ENCODE measurements around the gene COL27A1.

Gene COL27A1

DNA sequence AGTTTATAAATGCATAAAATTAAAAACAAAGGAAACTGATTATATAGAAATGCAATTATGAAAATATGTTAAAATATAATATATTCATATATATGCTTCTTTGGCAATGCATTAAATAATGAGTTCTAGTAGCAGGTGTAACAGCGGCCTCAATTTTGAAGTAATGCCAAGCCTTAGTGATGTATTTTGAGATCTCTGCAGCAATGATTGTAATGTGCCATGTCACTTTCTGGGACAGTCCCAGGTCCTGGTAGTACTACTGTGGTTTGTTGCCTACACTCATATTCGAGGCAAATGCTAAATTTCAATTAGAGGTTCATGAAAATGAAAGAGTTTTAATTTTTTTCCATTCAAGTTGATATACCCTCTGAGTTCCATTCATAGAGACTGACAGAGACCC, 91.7 kb downstream of the COL27A1 start:
- DNase-seq (ENCODE audit: low read depth in 2 of 2), result no peak

GRCh38 chr9:114247491-114247890, 92.2 kb downstream of the COL27A1 start:
- no peak for DNase-seq (ENCODE audit: low read depth in 2 of 2)

DNA sequence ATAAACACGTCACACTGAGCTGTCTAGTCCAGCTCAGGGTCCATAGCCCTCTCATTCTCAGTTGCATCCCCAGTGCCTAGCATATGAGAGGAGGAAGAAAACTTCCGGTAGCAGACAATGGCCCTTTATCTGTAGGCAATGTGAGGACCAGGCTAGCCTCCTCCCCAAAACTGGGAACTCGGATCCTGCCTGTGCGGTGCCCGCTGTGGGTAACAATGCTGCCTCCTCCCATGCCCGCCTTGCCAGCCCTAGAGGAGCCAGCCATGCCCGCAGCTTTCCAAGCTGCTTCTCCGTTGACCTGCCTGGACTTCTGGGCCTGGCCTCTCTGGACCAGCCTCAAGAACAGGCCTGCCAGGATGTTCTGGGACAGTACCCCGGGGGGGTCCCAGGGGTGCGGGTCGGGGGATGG, 93.0 kb downstream of the COL27A1 start:
- no peak for DNase-seq (ENCODE audit: low read depth in 2 of 2)

DNA sequence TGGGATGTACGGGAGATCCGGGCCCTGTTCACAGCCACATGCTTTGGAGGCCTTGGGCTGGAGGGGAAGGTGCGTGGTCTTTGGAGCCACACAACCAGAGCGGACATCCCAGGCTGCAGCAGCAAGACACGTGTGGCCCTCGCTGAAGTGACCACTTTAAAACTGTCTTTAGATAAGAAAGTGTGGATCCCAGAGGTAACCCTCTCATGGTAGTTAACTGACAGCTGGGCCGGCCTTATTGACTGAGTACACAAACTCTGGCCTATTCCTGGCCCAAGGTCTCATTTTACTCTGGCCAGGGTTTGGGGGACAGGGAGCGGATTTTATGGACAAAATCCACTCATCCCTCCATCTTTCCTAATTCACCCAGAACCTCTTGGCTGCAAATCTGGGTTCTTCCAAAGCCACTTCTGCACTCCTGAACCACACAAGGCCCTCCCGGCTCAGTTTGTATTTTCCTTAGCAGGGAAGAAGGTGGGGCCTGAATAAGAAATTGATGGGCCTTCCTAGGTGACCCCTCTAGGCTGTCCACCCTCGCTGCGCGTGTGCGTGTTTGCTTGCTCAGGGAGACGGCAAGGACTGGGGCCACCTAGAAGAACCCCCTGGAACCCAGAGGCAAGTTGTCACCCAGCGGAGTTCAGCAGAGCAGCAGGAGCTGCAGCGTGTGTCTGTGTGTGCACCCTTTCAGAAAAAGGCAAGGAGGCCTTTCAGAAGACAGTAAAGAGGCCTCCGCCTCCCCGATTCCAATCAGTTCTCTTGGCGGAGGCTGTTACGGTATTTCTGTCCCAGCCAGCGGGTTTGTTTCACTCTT, 94.3 kb downstream of the COL27A1 start:
- DNase-seq (ENCODE audit: low read depth in 2 of 2), result no peak

DNA sequence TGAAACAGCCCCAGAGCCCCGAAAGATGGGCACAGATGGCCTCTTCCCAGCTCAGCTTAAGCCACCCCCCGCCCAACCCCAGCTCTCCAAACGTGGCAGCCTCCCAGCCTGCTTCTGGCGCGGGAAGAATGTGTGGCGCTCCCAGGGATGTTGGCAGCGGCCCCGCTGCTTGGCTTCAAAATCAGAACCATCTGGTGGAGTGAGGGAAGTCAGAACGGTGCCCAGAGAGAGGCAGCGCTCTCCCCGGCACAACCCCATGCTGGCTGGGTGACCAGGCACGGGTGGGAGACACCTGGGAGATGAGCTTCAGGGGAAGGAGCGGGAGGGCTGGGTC, 94.9 kb downstream of the COL27A1 start:
- DNase-seq (ENCODE audit: low read depth in 2 of 2), result no peak

DNA sequence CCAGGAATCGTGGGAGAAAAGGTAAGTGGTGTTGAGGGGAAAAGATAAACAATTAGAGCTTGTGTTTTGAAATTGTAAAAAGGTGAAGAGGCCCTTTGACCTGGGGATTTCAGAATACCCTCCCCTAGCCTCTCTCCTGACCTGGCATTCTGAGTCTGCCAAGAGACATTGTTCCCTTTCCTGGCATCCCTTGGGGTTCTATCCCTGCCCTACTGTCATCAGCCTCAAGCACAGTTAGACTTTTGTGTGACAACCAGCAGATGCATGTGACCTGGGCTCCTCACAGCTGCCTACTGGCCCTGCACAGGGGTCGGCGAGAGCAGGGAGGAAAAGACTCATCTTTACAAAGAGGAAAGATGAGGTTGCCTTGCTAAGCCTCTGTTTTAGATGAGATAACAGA, 95.3 kb downstream of the COL27A1 start:
- no peak for DNase-seq (ENCODE audit: low read depth in 2 of 2)

GRCh38 chr9:114252394-114252793, 97.1 kb downstream of the COL27A1 start:
- DNase-seq (ENCODE audit: low read depth in 2 of 2), result no peak

GRCh38 chr9:114256827-114257328, 101.5 kb downstream of the COL27A1 start:
- DNase-seq (ENCODE audit: low read depth in 2 of 2), result no peak

- no peak for DNase-seq (ENCODE audit: low read depth in 2 of 2)
Measured at GRCh38 chr9:114258218-114258617, 102.9 kb downstream of the COL27A1 start.

DNA sequence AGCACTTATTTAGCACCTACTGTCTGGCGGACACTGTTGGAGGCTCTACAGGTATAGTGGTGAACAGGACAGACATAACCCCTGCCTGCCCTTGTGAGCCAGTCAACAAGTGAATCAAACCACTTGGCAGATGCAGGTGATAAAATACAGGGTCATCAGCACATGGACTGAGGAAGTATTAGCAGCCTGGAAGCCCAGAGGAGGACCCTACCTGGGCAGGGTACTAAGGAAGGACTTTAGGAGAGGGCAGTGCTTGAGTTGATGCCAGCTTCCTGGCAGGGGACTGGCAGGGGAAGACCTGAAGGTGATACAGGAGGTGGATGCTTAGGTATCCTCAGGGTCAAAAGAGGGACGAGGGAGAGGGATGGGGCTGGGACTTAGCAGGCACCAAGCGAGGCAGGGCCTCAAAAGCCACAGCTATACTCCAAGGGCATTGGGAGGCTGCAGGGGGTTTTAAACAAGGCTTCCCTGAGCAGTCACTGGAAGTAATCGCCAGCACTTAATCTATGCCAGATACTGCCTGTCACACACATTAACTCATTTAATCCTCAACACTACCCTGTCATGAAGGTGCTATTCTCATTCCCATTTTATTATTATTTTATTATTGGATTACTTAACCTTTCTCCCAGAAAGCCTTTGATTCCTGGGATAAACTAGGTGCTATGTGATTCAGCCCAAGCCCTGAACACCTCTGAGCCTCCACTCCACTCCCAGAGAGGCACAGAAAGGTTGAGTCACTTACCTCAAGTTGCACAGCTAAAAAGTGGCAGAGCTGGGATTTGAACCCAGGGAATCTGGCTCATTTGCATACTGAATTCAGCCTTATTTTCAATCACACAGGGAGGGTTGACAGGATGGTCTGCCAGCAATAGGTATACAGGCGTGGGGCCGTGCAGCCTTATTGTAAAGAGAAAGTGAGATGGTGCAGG, 103.8 kb downstream of the COL27A1 start:
- no peak for DNase-seq (ENCODE audit: low read depth in 2 of 2)

DNA sequence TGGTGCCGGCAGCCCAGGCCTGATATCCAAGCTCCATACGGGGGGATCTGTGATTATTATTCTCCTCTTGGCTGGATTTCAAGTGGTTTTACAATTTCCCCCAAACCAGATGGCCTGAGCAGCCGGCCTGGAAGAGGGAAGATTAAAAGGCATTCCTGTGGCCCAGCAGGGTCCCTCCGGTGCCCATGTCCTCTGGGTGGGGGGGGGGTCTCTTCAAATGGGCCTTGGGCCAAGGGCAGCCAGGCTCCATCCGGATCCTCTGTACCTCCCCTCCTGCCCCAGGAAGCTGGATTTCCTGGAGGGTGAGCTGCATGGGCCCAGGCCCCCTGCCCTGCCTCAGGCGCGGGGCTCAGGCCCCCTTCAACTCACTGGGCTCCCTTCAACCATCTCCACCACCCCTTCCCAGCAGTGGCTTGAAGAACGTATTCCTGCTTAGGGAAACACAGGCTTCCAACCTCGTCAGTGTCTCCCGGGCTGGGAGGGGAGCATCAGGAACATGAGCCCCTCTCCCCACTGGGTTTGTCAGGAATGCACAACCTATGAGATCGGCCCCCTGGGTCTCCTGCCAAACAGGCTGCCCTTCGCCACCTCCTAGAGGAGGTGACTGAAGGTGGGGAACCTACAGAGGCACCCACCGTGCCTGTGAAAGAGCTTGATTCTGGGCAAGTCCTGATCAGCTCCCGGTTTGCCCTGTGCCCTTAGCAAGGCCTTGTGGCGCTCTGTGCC, 104.6 kb downstream of the COL27A1 start:
- DNase-seq (ENCODE audit: low read depth in 2 of 2), result no peak

GRCh38 chr9:114261026-114261425, 105.7 kb downstream of the COL27A1 start:
- no peak for DNase-seq (ENCODE audit: low read depth in 2 of 2)

- no peak for DNase-seq (ENCODE audit: low read depth in 2 of 2)
Measured at GRCh38 chr9:114261987-114262386, 106.7 kb downstream of the COL27A1 start.

- no peak for DNase-seq (ENCODE audit: low read depth in 2 of 2)
Measured at GRCh38 chr9:114263853-114264510, 108.6 kb downstream of the COL27A1 start.

DNA sequence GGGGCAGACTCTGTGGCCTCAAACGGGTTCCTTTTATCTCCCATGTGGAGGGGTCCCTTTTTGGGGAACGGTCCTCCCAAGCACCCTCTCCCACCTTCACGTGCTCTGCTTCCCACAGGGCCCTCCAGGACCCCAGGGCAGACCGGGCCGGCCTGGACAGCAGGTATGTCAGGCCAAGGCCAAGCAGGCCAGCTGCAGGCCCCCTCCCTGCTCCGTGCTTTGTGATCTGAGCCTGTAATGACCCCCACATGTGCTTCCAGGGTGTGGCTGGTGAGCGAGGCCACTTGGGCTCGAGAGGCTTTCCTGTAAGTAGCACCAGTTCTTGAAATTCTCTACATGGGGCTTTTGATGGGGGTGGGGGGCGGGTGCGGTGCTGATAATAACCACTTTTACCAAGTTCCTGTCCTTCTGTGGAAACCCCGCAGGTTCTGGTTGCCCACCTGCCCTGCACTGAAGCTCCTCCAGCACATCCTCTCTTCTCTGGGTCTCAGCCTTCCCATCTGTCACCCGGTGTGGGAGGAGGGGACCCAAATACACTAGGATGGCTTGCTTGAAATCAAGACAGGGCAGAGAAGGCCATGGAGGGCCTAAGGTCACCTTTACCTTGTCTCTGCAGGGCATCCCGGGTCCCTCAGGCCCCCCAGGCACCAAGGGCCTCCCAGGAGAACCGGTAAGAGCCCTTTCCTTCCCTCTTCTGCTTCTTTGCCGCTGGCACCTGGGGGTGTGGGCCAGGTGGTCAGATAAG, 109.6 kb downstream of the COL27A1 start:
- DNase-seq (ENCODE audit: low read depth in 2 of 2), result no peak

- DNase-seq (ENCODE audit: low read depth in 2 of 2), result no peak
Measured at GRCh38 chr9:114266969-114267368, 111.6 kb downstream of the COL27A1 start.

DNA sequence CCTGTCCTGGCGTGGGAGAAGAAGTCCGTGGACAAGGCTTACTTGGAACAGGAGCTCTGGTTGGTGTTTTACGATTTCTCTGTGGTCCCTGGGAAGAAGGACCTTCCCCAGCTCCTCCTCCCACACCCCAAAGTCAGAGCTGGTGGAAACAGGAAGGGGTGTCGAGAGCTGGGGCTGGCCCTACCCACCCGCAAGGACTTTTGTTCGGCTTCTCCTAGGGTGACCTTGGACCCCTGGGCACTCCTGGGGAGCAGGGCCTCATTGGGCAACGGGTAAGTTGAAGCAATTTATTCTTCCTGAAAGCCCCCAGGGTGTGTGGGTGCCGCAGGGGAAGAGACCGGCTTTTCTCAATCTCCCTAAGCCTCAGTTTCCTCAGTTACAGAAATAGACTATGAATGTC, 113.7 kb downstream of the COL27A1 start:
- no peak for DNase-seq (ENCODE audit: low read depth in 2 of 2)

DNA sequence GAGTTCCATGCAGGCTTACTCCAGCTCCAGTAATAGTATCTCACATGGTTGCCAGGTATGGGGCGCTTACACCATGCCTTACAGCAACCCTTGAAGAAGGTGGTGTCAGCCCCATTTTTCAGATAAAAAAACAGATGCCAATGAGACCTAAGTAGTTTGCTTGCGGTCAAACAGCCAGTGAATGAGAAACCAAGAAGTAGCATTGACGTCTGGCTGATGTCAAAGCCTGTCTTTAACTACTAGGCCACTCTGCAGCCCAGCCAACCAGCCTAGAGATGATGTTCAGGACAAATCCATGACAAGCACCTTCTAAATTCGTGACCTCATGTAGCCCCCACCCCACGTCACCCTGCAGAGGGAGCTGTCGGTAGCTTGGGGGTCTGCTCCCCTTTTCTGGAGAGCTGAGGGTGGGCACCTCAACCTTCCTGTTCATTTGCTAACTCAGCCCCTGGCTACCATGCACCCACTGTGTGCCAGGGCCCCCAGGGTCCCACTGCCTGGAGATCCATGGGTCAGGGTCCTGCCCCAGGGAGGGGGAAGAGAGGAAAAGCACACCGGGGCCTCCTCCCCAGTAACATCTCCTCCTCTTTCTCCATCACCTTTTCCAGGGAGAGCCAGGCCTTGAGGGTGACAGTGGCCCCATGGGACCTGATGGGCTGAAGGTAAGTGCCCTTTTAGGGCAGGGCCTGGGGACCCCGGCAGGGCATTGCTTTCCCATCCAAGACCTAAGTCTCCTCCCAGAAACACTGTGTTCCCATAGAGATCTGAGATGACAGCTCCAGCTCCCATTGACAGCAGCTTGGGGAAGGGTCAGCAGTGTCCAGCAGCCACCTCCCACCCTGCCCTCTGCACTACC, 115.0 kb downstream of the COL27A1 start:
- DNase-seq (ENCODE audit: low read depth in 2 of 2), result no peak

DNA sequence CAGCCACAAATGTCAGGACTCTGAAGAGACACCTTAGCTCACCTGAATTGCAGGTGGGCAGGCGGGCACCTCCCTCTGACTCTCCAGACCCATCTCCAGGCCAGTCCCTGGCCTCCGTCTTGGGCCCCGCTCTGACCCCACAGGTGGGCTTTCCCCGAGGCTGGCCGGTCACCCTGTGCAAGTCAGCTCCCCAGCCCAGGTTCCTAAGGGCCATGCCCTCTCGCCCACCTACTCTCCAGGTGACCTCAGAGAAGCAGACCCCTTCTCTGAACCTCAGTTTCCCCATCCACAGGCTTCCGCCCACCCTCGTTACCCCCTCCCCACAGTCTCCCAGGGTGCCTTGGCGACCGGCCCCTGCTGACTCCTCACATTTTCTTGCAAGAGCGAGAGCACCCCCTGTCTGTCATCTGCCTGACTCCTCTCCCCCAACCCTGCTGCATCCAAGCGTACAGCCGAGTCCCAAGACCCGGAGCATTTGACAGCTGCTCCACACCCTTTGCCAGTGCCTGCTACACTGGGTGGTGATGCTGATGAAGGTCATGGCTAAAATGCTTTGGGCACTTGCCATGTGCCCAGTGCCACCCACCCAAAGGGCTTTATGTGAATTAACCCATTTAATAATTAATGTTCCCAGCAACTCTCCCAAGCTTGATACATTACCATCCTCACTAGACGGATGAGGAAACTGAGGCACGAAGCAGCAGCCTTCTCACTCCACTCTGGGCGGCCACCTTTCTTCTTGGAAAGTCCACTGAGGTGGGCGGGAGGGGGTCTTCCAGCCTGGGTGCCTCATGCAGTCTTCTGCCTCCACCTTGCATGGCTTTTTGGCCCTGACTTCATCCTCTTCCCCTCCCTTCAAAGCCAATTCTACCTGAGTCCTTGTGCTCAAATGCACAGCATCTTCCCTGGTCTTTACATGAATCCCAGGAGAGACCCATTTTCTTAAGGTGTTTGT, 116.5 kb downstream of the COL27A1 start:
- DNase-seq (ENCODE audit: low read depth in 2 of 2), result no peak

Data from stimulated activated CD4-positive, alpha-beta T cell treated with anti-CD3 and anti-CD28 coated beads, Interleukin-1b, Interleukin-23, amount 100 ng/mL, for 4 hours (primary cell).